GM23248 (cell line): ENCODE measurements around the gene APBA1. TPM values are rescaled to one million over a fixed set of nuclear protein-coding genes. Genes with fewer than 3 reads are reported as not detected.

ENCODE experiments used
- DNase-seq: peaks from one replicate; pipeline ENCODE4 v3.0.0-alpha.2; 2015
- H2AFZ ChIP-seq: fragments of 200-600 bp; sonication (generic); 2 replicates; pipeline ENCODE4 v1.6.1; 2016; ENCODE audit warnings: antibody characterized with exemption
- H3F3A ChIP-seq: fragments of 200-600 bp; sonication (generic); 2 replicates; pipeline ENCODE4 v1.6.1; 2016; ENCODE audit warnings: mild to moderate bottlenecking, antibody characterized with exemption, mixed run types; ENCODE audit not compliant: insufficient read depth
- H3K27ac ChIP-seq: fragments of 200-600 bp; sonication (generic); 2 replicates; pipeline ENCODE4 v1.5.1; 2016; ENCODE audit warnings: mild to moderate bottlenecking
- H3K27me3 ChIP-seq: fragments of 200-600 bp; sonication (generic); replicated peaks from 2 replicates; pipeline ENCODE4 v1.6.1; 2016; ENCODE audit warnings: mild to moderate bottlenecking; ENCODE audit not compliant: insufficient read depth
- H3K36me3 ChIP-seq: fragments of 200-600 bp; sonication (generic); 2 replicates; pipeline ENCODE4 v1.6.1; 2016; ENCODE audit warnings: low read depth, mild to moderate bottlenecking
- H3K4me1 ChIP-seq: fragments of 200-600 bp; sonication (generic); 2 replicates; pipeline ENCODE4 v1.6.1; 2016; ENCODE audit warnings: mild to moderate bottlenecking; ENCODE audit not compliant: insufficient read depth
- H3K4me2 ChIP-seq: fragments of 200-600 bp; sonication (generic); one replicate; pipeline ENCODE4 v1.6.1; 2016; ENCODE audit warnings: mild to moderate bottlenecking; ENCODE audit not compliant: unreplicated experiment
- H3K4me3 ChIP-seq: fragments of 200-600 bp; sonication (generic); 2 replicates; pipeline ENCODE4 v1.5.1; 2016; ENCODE audit warnings: mild to moderate bottlenecking
- H3K79me2 ChIP-seq: fragments of 200-600 bp; sonication (generic); 2 replicates; pipeline ENCODE4 v1.6.1; 2016; ENCODE audit warnings: mild to moderate bottlenecking; ENCODE audit not compliant: insufficient read depth
- H3K9ac ChIP-seq: fragments of 200-600 bp; sonication (generic); 2 replicates; pipeline ENCODE4 v1.6.1; 2016; ENCODE audit warnings: mild to moderate bottlenecking
- H3K9me2 ChIP-seq: fragments of 200-600 bp; sonication (generic); 2 replicates; pipeline ENCODE4 v1.6.1; 2016; ENCODE audit warnings: mixed run types, mild to moderate bottlenecking, moderate library complexity; ENCODE audit not compliant: insufficient read depth
- H3K9me3 ChIP-seq: fragments of 200-600 bp; sonication (generic); one replicate; pipeline ENCODE4 v1.6.1; 2017; ENCODE audit warnings: low read depth
- H4K20me1 ChIP-seq: fragments of 200-600 bp; sonication (generic); 2 replicates; pipeline ENCODE4 v1.6.0; 2016; ENCODE audit not compliant: insufficient read depth
- EZH2 ChIP-seq: fragments of 200-600 bp; sonication (generic); IDR thresholded peaks from 2 replicates; pipeline ENCODE4 v1.6.1; 2018; ENCODE audit warnings: antibody characterized with exemption, mild to moderate bottlenecking; ENCODE audit not compliant: insufficient read depth, poor library complexity, severe bottlenecking
- EZH2phosphoT487 ChIP-seq: fragments of 200-600 bp; sonication (generic); IDR thresholded peaks from 2 replicates; pipeline ENCODE4 v1.6.1; 2018; ENCODE audit warnings: antibody characterized with exemption, moderate library complexity, mild to moderate bottlenecking, low read depth; ENCODE audit not compliant: insufficient read depth
- whole genome bisulfite sequencing, 2 experiments: methylation state at CpG; one replicate each; pipeline ENCODE4 v1.1.6; 2015 to 2017; ENCODE audit warnings: low lambda C conversion rate in 2 of 2, low coverage in 1 of 2; ENCODE audit errors: missing lambda C conversion rate in 2 of 2; 5-methylcytosine and 5-hydroxymethylcytosine counted together
- in situ Hi-C: fragments of 300-500 bp; cut with MboI; formaldehyde crosslinking; loops from 2 replicates; pipeline ENCODE4 v1.15.0; 2020
- polyA plus RNA-seq: library from polyadenylated mRNA; unstranded; fragments of >200 nt; fragmentation: Nextera tagmentation; extraction: Ambion mirVana; gene quantifications from 2 replicates; pipeline ENCODE4 v1.2.1, GENCODE V29; 2016
- total RNA-seq: library from RNA; depleted of rRNA; stranded (reverse); fragments of >200 nt; shearing (Covaris generic); gene quantifications from 2 replicates; pipeline ENCODE4 v1.2.3, GENCODE V29; 2014

APBA1 gene
- total and polyA plus RNA-seq, 2 experiments from 2014 or later, result 0.93 to 11.3 TPM

DNA sequence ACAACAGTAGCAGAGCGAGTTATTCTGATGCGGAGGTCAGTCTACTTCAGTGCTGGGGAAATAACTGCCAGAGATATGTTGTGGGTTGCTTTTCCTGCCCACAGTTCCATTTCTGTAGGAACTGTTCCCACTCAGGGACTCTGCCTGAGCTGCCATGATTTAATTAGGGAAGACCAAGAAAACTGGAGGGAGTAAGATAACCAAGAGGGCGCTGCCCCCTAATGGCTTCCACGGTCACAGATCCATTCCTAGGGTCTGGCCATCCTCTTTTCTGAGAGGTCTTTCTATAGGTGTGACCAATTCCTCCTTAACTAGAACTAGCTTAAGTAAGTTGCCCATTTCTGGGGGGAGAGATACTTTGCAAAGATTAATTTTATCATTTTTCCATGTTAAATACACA is 125.9 kb downstream of the APBA1 start:
- no peaks in the 10 kb centered on the region for H3K9me3 ChIP-seq
- no peaks in the 10 kb centered on the region for H3F3A ChIP-seq
- H3K79me2 ChIP-seq, result no peaks in the 10 kb centered on the region
- H3K9ac ChIP-seq, result no peak overlapping the region
- H4K20me1 ChIP-seq, result no peaks in the 10 kb centered on the region
- H3K9me2 ChIP-seq, result no peaks in the 10 kb centered on the region
- 76% methylated on average over 4 of the region's 4 CpGs for WGBS, 2 experiments
- peak; percentile 36 for DNase-seq
- no peak overlapping the region for H3K4me2 ChIP-seq
- no peaks in the 10 kb centered on the region for H3K4me1 ChIP-seq
- H3K36me3 ChIP-seq, result no peaks in the 10 kb centered on the region
- H3K27ac ChIP-seq, result no peak overlapping the region
- H2AFZ ChIP-seq, result no peak overlapping the region
- no peak overlapping the region for H3K4me3 ChIP-seq
- H3K27me3 ChIP-seq, result no peaks in the 10 kb centered on the region
- in situ Hi-C loops, result loop anchor here (5.0 kb wide), 1 partner anchor 124 kb away; no protein-coding TSS in a partner anchor
- TF ChIP-seq EZH2phosphoT487 (no peak), EZH2 (no peak)

DNA sequence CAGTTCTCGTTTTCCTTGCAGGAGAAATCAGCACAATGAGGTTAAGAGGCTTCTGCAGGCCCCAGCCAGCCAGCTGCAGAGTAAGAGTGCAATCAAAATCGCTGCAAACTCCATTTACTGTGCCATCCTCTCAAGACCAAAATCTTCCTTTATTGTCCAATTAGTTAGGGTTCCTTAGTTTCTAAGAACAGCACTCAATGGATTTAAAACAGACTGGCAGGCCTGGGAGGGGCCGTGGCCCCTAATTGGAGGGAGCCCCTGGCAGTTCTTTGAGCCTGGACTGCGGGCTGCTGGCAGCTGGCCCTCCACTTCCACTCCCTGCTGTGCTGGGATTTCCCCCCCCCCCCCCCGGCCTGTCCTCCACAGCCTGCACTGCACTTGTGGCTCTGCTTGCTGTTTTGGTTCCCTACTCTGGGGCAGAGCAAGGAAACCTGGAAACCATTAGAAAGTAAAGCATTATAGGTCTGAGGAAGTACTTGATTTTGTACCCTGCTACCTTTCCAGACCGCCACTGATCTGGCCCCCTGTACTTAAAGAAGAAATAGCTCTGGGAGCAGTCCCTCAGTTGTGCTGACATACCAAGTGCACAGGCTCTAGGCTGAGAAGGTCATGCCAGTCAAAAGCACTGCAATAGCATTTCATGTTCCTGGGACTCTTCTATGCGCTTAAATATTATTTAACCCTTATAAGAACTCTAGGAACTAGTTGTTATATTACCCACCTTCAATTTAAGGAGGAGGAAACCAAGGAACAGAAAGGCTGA is 129.0 kb downstream of the APBA1 start:
- no peak overlapping the region for H3K4me3 ChIP-seq
- 33 to 43% methylated on average over 7 of the region's 7 CpGs for WGBS, 2 experiments
- H4K20me1 ChIP-seq, result no peaks in the 10 kb centered on the region
- H3K9ac ChIP-seq, result no peak overlapping the region
- no peak overlapping the region for H3K27ac ChIP-seq
- no peaks in the 10 kb centered on the region for H3K4me1 ChIP-seq
- TF ChIP-seq EZH2phosphoT487 (no peak), EZH2 (no peak)
- no peaks in the 10 kb centered on the region for H3K9me3 ChIP-seq
- DNase-seq, result peak; percentile 4
- H2AFZ ChIP-seq, result no peak overlapping the region
- no peaks in the 10 kb centered on the region for H3K36me3 ChIP-seq
- no peaks in the 10 kb centered on the region for H3K9me2 ChIP-seq
- H3K4me2 ChIP-seq, result no peak overlapping the region
- H3K27me3 ChIP-seq, result no peaks in the 10 kb centered on the region
- H3K79me2 ChIP-seq, result no peaks in the 10 kb centered on the region
- in situ Hi-C loops, result no loop called here
- H3F3A ChIP-seq, result no peaks in the 10 kb centered on the region

DNA sequence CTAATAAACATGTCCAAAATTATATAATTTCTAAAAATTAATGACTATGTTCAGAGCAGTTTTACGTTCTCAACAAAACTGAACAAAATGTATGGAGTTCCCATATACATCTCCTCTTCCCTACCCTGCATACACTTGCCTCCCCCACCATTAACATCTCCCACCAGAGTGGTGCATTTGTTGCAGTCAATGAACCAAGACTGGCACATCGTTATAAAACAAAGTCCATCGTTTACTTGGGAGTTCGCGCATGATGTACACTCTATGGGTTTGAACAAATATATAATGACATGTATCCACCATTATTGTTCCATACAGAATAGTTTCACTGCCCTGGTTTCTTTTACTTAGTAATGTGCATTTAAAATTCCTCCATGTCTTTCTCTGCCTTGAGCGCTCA is 130.1 kb downstream of the APBA1 start:
- Histone ChIP-seq H2AFZ (no peak overlapping the region), H3K9ac (no peak overlapping the region), H3K9me2 (no peaks in the 10 kb centered on the region), H3K79me2 (no peaks in the 10 kb centered on the region), H3F3A (no peaks in the 10 kb centered on the region), H4K20me1 (no peaks in the 10 kb centered on the region), H3K27me3 (no peaks in the 10 kb centered on the region), H3K4me2 (no peak overlapping the region), H3K4me3 (no peak overlapping the region), H3K9me3 (no peaks in the 10 kb centered on the region), H3K4me1 (no peaks in the 10 kb centered on the region), H3K27ac (no peak overlapping the region), H3K36me3 (no peaks in the 10 kb centered on the region)
- DNase-seq, result no peak
- WGBS, 2 experiments, result 98 to 99% methylated on average over 6 of the region's 6 CpGs
- in situ Hi-C loops, result no loop called here
- TF ChIP-seq EZH2phosphoT487, result no peak
- TF ChIP-seq EZH2, result no peak

DNA sequence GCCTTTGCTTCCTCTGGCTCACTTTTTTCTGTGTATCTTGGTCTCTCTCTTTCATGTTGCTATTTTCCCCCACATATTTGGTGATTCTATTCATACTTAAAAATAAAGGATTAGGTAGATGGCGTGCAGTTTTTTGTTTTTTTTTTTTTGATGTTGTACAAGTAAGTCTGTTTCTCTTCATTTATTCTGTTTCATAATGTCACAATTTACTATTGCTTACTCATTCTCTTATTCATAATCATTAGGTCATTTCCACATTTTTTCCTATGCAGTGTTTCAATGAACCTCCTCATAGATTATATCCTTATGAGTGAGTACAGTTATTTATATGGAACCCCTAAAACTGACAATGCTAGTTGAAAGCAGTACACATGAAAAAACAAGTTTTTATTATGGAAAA is 136.3 kb downstream of the APBA1 start:
- Histone ChIP-seq H3K27me3 (no peaks in the 10 kb centered on the region), H2AFZ (peak overlapping the region; percentile 40; the same call in 1 of the 2 replicates), H3K9me3 (no peaks in the 10 kb centered on the region), H3K27ac (peak overlapping the region; percentile 70), H3K9me2 (no peaks in the 10 kb centered on the region), H3K36me3 (no peaks in the 10 kb centered on the region), H3K4me1 (peaks cover 16% of the 10 kb centered on the region), H3K9ac (0 out of 2 replicates have a peak overlapping the region, but pooled peaks have one; percentile 8), H4K20me1 (no peaks in the 10 kb centered on the region), H3K79me2 (no peaks in the 10 kb centered on the region), H3F3A (peaks cover 15% of the 10 kb centered on the region; the same call in 1 of the 2 replicates), H3K4me2 (peak overlapping the region; percentile 64), H3K4me3 (peak overlapping the region; percentile 38)
- TF ChIP-seq EZH2 (no peak), EZH2phosphoT487 (no peak)
- WGBS, 2 experiments, result 7 to 11% methylated on average over 1 of the region's 1 CpG
- in situ Hi-C loops, result no loop called here
- peak; percentile 77 for DNase-seq
